ENCODE data around the gene FAM171A1.

Gene FAM171A1

DNA sequence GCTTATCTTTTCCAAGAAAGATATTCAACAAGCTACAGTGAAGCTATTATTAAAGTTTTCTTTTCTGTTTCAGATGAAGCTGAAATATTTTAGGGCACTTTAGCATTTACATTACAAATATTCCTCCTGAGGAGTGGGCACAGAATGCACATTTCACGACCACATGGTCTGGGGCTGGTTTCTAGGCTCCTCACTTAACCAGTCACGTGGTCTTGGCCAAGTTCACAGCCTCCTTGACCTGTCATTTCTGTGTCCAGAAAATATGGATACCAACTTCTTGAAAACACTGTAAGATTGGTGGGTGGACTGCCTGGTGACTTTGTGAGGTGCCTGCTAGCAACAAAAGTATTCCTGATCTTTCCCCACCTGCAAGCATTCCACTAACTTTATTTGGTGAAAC is 70.9 kb downstream of the FAM171A1 start:
- Histone ChIP-seq H3K27ac (ENCODE audit: poor library complexity, severe bottlenecking) (no peak overlapping the region), H3K4me1 (ENCODE audit: insufficient read depth, poor library complexity, severe bottlenecking) (no peaks in the 10 kb centered on the region), H3K27me3 (ENCODE audit: insufficient read depth, poor library complexity, severe bottlenecking) (no peaks in the 10 kb centered on the region), H3K36me3 (ENCODE audit: low read depth) (no peaks in the 10 kb centered on the region), H3K9me3 (ENCODE audit: severe bottlenecking) (no peaks in the 10 kb centered on the region), H3K4me3 (ENCODE audit: severe bottlenecking) (no peak overlapping the region)
- TF ChIP-seq, protein P1, sequence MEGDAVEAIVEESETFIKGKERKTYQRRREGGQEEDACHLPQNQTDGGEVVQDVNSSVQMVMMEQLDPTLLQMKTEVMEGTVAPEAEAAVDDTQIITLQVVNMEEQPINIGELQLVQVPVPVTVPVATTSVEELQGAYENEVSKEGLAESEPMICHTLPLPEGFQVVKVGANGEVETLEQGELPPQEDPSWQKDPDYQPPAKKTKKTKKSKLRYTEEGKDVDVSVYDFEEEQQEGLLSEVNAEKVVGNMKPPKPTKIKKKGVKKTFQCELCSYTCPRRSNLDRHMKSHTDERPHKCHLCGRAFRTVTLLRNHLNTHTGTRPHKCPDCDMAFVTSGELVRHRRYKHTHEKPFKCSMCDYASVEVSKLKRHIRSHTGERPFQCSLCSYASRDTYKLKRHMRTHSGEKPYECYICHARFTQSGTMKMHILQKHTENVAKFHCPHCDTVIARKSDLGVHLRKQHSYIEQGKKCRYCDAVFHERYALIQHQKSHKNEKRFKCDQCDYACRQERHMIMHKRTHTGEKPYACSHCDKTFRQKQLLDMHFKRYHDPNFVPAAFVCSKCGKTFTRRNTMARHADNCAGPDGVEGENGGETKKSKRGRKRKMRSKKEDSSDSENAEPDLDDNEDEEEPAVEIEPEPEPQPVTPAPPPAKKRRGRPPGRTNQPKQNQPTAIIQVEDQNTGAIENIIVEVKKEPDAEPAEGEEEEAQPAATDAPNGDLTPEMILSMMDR (IDR thresholded peaks at IDR 0.05; ENCODE audit: poor library complexity, severe bottlenecking), result no peak
- ATAC-seq (ENCODE audit: low read depth) (no peak), DNase-seq (ENCODE audit: low spot score) (no peak)

DNA sequence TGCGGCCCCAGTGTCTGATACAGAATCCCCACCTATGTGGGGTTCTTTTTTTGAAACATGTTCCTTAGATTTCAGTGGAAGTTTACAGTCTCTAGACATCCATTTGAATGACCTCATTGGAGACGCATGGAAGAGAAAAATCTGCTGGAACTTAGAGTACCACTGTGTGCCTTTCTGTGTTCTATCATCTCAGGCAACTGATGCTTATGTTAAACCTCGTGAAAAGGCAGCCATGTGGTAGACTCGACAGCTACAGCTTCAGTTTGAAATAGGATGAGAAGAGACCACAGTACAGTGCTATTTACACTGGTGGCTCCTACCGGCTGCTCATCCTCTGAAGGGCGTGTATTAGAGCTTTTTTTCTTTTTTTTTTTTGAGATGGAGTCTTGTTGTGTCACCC is 74.4 kb downstream of the FAM171A1 start:
- Histone ChIP-seq H3K36me3 (ENCODE audit: low read depth) (no peaks in the 10 kb centered on the region), H3K27ac (ENCODE audit: poor library complexity, severe bottlenecking) (no peak overlapping the region), H3K4me3 (ENCODE audit: severe bottlenecking) (no peak overlapping the region), H3K27me3 (ENCODE audit: insufficient read depth, poor library complexity, severe bottlenecking) (no peaks in the 10 kb centered on the region), H3K9me3 (ENCODE audit: severe bottlenecking) (no peaks in the 10 kb centered on the region), H3K4me1 (ENCODE audit: insufficient read depth, poor library complexity, severe bottlenecking) (no peaks in the 10 kb centered on the region)
- DNase-seq (ENCODE audit: low spot score) (no peak), ATAC-seq (ENCODE audit: low read depth) (no peak)
- TF ChIP-seq, protein P1 (IDR thresholded peaks at IDR 0.05; ENCODE audit: poor library complexity, severe bottlenecking), result no peak

DNA sequence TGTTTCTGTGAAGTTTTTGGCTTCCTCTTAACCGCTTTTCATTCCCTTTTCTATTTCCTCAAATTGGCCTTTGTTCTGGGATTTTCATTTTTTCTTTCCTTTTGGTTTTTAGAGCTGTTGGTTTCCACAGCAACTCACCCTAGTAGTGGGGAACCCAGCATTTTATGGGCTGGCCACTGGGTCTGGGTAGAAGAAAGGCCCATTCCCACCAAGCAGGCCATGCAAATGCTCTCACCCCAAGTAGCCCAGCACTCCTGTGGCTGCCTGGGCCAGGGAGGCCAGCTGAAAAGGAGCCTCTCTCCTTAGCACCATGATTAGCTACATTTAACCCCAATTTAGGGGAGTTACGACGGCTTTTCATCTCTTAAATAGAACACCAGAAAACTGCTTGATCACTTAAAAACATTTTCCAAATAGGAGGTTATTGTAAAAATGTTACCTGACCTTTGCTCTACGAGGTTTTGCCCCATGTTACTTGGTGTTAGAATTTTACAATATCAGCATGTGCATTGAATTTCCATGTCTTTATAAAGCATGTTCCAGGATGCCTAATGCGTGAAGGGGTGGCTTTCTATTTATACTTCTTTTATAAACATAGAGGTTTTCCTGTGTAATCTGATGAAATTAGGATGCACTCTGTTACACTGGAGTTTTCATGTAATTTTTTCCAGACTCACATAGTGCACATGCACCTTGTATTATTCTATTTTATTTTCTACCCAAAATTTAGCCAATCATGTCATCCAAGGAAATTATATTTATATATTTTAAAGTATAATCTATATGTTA is 75.4 kb downstream of the FAM171A1 start:
- TF ChIP-seq, protein P1 (IDR thresholded peaks at IDR 0.05; ENCODE audit: poor library complexity, severe bottlenecking), result no peak
- no peaks in the 10 kb centered on the region for H3K27me3 ChIP-seq (ENCODE audit: insufficient read depth, poor library complexity, severe bottlenecking)
- ATAC-seq (ENCODE audit: low read depth) (no peak), DNase-seq (ENCODE audit: low spot score) (no peak)
- H3K4me1 ChIP-seq (ENCODE audit: insufficient read depth, poor library complexity, severe bottlenecking), result no peaks in the 10 kb centered on the region
- H3K4me3 ChIP-seq (ENCODE audit: severe bottlenecking), result no peak overlapping the region
- no peak overlapping the region for H3K27ac ChIP-seq (ENCODE audit: poor library complexity, severe bottlenecking)
- no peaks in the 10 kb centered on the region for H3K9me3 ChIP-seq (ENCODE audit: severe bottlenecking)
- no peaks in the 10 kb centered on the region for H3K36me3 ChIP-seq (ENCODE audit: low read depth)

DNA sequence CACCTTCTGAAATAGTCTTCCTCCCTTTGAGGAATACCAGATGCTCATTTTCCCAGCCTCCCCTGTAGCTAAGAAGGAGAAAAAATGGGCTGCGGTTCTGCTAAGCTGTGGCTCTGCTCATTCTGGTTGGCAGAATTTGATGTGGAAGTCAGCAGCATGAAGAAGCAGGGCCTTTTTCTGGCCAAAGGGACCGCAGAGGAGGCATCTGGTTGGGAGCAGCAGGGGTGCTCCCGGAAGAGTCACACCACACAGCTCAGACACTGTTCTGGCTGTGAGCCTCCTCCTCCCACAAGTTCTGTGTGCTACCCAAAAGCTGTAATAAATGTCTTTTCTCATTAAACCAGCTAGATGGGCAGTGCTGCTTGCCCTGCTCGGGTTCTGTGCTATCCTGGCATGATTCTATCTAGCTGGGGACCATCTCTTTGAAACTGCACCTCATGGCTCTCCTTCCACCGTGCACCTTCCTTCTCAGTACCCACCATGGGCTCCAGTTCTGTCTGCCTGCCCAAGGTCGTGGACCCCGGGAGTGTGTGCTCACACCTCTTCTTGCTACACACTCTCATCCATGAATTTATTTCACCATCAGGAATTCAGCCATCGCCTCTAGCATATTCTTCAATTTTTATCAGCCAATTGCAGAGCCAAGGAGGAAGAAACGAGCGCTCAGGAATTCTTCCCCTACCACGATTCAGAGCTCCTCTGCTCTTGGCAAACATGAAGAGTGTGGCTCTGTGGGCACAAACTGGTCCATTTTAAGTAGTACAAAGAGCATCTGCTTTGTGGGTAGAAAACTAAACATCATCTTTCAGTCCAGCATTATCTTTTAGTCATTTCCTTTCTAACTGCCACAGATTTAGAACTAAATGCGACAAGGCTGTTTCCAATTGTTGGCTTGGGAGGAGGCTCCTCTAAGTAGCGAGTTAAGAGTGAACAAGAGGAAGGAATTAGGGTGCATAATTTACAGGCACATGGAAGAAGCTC is 76.9 kb downstream of the FAM171A1 start:
- Histone ChIP-seq H3K27me3 (ENCODE audit: insufficient read depth, poor library complexity, severe bottlenecking) (no peaks in the 10 kb centered on the region), H3K4me3 (ENCODE audit: severe bottlenecking) (no peak overlapping the region), H3K9me3 (ENCODE audit: severe bottlenecking) (no peaks in the 10 kb centered on the region), H3K4me1 (ENCODE audit: insufficient read depth, poor library complexity, severe bottlenecking) (no peaks in the 10 kb centered on the region), H3K36me3 (ENCODE audit: low read depth) (no peaks in the 10 kb centered on the region), H3K27ac (ENCODE audit: poor library complexity, severe bottlenecking) (no peak overlapping the region)
- ATAC-seq (ENCODE audit: low read depth), result no peak
- no peak for DNase-seq (ENCODE audit: low spot score)
- TF ChIP-seq, protein P1 (IDR thresholded peaks at IDR 0.05; ENCODE audit: poor library complexity, severe bottlenecking), result no peak
